Fibroblast of skin of left biceps (primary cell): ENCODE results near the gene MAPKAPK2.
"Not testable (repeated sequence)": the region's sequence is repeated elsewhere in the genome, so short reads cannot be mapped to it uniquely, and the experiment has no call there.

Source experiments
- DNase-seq, 2 experiments: peaks; one replicate each; pipeline ENCODE4 v3.0.0-alpha.2; 2013; ENCODE audit warnings: low read depth in 2 of 2

Gene MAPKAPK2

DNA sequence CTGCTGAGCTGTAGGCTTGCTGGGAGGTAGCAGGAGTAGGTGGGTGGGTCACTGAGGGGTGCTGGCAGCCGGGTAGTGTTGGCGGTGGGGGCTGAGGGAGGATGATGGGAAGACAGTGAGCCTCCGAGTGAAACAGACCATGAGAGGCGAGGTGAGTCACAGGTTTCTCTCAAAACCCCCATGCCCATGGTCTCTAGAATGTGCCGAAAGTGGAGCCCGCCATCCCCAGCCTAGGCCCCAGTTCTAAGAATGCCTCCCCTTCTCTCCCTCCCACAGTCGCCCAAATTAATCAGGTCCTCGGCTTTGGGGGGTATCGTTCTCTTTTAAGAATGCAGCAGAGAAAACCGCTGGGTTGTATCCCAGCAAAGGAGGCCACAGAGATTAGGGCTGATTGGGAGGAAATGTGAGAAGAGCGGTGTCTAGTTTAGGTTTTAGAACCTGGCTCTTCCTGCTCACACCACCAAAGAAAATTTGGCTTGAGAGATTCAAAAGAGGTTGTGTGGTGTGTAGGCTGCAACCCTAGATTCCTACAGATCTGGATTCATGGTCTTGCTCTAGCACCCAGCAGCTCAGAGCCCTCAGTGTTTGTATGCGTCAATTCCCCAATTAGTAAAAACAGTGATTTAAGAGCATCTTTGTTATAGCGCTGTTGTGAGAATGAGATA lies 58.1 kb downstream of the MAPKAPK2 start:
- DNase-seq, result no peak

DNA sequence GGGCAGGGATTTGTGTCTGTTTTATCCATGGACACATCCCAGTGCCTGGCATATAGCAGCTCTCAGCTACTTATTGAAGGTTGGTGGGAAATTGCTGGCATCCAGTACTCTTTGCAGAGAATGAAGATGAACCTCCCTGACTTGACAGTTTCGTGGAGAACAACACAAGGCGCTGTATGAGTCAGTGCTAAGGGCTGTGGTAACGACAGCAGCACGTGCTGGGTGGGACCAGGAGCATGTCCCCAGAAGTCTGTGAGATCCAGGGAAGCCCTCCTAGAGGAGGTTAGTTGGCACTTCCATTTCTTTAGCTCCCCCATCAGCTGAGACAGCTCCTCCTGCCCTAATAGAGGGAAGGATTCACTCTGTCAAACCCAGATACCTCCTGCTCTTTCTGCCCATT lies 60.0 kb downstream of the MAPKAPK2 start:
- DNase-seq, result no peak

DNA sequence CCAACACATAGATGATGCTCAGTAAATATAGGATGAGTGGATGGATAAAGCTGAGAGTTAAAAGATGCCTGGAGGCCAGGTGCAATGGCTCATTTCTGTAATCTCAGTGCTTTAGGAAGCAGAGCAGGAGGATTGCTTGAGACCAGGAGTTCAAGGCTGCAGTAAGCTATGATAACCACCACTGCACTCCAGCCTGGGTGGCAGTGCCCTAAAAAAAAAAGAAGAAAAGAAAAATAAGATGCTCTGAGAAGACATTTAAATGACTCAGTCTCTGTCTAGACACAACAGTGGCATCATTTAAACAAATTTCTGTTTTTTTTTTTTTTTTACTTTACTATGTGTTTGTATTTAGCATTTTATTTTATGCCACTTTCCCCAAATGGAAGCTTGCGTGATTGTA lies 60.6 kb downstream of the MAPKAPK2 start:
- DNase-seq, result no peak

DNA sequence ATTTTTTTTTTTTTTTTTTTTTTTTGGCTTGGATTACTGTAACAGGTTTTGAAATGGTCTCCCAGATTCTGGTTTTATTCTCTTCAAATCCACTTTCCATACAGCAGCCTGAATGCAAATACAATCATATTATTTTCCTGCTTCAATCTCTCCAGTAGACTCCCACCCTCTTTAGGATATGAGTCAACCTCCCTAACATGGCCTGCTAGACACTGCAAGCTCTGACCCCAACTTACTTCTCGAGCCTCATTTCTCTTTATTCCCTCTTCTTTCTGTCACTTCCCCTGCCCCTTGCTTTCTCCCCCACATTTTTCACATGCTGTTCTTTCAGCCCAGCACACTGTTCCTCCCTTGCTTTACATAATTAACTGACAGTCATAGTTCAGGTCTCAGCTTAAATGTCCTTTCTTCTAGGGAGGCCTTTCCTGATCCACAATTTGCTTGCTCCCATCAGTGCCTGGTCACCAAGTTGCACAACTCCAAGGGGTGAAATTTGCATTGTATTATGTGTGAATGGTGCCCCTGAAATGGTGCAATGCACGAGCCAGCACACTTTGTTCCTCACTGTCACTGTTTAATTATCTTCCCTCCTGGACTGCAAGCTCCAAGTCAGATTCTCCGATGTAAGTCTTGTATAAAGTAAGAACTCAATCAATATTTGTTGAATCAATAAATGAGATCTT lies 63.8 kb downstream of the MAPKAPK2 start:
- DNase-seq, result no peak

DNA sequence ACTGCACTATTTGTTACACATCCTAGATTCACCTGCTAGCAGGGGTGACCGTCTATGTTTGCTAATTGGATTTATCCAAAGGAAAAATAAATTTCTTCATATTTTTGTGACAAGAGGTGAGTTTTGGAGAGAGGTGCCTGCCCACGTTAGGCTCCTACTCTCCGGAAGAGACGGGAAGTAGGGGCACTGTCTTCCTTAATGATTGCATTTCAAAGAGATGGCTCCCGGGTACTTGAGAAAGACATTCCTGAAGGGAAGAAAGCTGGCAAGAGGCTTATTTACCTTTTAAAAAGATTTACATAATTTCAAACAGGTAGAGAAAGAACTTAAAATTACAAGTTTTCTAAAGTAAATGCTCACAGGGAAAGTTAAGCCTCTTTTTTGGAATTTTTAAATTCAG lies 67.2 kb downstream of the MAPKAPK2 start:
- DNase-seq, result no peak

DNA sequence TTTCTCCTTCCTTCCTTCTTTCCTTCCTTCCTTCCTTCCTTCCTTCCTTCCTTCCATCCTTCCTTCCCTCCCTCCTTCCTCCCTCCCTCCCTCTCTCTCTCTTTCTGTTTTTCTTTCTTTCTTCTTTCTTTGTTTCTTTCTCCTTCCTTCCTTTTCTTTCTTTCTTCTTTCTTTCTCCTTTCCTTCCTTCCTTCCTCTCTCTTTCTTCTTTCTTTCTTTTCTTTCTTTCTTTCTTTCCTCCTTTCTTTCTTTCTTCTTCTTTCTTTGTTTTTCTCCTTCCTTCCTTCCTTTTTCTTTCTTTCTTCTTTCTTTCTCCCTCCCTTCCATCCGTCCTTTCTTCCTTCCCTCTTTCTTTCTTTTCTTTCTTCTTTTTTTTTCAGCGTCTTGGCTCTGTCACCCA lies 67.8 kb downstream of the MAPKAPK2 start:
- DNase-seq, result no peak

DNA sequence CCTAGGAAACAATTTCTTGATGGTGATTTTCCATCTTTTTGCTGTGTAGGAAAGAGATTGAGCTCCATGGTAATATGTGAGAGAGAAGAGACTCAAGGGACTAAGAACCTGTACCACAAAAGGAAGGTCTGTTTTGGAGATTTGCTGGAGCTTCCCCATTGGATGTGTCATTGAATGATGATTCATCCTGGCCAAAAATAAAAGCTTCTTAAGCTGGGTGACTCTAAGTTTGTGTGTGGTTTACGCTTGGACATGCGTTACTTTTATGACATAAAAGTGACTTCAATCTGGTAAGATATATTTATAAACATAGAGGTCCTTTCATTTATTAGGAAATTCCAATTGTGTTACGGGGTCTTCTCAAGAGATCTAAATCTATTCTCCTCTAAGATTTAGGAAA lies 68.4 kb downstream of the MAPKAPK2 start:
- DNase-seq, result no peak

DNA sequence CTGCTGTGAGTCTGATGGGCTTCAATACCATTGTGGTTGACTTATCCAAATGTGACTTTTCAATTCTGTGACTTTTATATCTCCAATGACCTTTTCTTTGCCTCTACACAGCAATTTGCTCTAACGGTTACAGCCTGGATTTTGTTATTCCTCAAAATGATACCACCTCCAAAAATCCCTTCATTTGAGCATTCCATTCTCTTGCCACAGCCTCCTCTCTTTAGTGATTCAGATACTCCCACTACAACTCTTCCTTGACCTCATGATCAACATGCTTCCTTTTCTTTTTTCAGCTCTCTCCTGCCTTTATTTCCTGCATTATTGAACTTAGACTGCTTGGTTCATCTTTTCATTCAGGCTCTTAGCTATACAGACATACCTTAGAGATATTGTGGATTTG lies 69.3 kb downstream of the MAPKAPK2 start:
- no peak for DNase-seq

DNA sequence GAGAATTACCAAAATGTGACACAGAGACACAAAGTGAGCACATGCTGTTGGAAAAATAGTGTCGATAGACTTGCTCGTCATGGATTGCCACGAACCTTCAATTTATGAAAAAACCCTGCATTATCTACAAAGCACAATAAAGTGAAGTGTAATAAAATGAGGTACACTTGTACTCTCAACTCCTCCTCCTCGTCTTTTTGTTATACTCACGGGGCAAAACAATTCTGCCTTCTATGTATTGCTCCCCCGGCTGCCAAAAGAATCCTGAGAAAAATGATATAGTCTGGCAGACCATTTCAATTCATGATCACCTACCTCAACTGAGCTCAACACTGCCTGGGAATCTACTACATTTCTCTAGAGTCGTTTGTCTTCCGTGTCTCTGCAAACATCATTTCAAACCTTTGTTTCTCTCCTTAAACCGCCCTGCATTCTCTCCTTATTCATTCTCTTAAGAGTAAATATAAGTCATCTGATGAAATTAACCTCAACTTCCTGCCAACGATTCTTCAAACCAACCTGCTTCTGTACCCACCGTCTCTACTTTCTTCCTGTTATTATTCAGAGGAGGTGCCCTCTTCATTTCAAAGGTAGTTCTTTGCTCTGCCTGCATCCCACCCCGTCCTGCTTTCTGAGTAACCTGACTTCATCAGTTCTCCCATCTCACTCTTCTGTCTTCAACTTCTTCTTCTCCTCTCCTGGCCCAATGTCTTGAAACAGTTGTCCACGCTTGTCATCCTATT lies 73.0 kb downstream of the MAPKAPK2 start:
- no peak for DNase-seq

DNA sequence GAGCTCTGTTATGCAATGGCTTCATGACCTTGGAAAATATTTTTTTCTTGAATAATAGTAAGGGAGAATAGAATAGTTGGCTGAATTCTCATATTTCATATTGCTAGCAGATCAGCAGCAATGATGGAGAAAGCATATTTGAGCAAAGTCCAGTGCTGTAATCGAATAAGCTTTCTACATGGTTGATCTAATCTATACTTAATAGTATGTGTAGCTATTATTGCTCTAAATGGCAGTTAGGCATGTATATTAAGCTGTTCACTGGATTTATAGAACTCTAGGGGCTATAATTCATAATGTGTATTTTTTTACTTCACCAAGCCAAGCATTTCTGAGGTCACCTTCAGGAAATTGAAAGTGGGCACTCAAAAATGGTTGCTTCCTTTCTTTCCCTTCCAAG lies 75.9 kb downstream of the MAPKAPK2 start:
- DNase-seq, result no peak

DNA sequence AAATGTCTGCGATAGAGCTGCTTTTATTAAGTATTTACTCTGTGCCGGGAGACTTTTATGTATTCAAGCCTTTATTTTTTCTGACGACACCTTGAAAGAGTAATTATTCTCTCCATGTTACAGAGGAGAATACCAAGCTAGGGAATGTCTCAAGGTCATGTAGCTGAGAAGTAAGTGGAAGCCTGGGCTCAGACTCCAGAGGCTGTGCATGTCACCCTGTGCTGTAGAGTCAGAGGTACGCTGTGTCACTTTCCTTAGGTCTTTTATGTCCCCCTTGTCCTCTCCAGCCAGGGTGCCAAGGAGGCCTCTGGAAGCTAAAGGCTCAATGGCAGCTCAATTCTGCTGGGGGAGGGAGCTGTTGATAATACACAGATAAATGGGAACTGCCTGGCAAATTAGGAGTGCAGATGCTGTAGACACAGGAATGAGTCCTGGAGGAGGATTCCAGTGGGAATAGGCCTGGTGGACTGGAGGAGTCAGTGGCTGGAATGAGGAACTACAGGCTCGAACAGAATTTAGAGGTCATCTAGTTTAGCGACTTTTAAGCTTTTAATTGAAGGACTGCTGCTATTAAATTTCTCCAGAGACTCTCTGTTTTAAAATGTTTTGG lies 76.6 kb downstream of the MAPKAPK2 start:
- DNase-seq, result no peak

DNA sequence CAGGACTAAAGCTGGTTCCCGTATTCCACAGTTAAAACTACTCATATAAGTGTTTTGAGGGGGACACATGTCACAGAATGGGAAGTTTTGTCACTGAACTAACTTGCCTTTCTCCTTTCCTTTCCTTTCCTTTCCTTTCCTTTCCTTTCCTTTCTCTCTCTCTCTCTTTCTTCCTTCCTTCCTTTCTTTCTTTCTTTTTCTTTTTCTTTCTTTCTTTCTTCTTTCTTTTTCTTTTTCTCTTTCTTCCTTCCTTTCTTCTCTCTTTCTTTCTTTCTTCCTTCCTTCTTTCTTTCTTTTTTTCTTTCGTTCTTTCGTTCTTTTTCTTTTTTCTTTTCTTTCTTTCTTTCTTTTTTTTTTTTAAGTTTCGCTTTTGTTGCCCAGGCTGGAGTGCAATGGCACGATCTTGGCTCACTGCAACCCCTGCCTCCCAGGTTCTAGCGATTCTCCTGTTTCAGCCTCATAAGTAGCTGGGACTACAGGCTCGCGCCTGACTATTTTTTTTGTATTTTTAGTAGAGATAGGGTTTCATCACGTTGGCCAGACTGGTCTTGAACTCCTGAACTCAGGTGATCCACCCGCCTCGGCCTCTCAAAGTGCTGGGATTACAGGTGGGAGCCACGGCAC lies 78.1 kb downstream of the MAPKAPK2 start:
- not testable (repeated sequence) for DNase-seq

DNA sequence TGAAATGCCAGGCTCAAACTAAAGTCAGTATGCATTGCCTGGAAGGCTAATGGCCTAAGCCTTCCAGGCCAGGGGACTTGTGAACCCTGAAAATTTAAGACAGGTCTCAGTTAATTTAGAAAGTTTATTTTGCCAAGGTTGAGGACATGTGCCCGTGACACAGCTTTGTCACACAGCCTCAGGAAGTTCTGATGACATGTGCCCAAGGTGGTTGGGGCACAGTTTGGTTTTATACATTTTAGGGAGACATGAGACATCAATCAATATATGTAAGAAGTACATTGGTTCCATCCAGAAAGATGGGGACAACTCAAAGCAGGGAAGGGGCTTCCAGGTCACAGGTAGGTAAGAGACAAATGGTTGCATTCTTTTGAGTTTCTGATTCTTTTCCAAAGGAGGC lies 81.1 kb downstream of the MAPKAPK2 start:
- not testable (repeated sequence) for DNase-seq

DNA sequence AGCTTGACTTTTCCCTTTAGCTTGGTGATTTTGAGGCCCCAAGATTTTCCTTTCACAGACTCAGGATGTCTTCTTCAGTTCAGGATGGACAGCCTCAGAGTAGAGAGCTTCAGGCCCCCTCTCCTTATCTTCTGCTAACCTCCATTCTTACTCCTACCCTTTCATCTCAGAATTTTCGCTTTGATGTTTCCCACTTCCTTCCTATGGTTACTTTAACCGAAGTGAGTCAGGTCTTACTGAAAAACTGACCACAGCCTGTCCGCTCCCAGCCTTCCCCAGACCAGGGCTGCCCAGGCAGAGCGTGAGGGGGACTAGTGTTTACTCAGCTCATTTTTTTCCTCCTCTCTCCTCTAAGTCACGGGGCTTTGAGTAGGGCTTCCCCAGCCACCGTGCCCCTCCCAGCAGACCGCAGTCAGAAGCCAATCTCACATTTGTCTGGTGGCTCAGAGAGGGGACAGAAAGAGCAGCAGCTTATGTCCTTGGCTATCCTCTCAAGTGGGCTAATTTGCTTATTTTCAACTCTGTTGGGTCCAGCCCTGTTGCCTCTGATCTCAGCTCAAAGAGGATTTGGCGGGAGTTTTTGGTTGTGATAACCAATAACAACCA lies 81.6 kb downstream of the MAPKAPK2 start:
- no peak for DNase-seq

DNA sequence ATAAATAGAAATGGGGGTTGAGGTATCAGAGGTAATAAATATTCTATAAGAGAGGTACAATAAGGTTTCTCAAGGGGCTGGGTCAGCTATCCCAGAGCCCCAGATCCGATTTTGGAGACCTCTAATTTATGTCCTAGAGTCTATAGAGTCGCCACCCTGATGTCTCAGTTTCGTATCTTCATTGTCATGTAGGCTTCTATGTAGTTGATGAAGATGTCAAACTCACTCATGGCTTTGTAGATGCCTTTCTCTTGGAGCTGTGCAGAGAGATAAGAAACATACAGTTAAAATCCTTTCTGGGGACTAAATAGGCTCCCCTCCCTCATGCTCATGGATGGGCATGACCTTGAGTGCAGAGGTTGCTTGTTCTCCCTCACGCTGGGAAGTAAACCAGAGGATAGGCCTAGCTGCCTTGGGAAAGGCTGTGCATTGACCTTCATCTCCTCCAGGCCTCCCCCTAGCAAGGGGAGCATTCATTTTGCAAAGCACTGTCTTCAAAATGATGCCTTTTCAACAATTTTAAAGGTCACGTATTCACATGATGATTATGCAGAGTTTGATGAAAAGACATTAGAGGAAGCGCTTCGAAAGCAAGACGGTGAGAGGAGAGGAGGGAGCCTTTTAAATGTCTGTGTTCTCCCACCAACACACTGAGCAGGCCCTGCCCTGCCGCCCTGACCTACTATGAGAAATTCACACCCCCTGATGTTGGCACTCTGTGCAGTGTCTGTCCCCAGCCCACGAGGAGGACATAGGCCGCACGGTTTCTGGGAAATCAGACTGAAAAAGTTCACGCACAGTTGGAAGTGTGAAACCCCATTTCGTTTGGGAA lies 84.0 kb downstream of the MAPKAPK2 start:
- DNase-seq, result no peak

DNA sequence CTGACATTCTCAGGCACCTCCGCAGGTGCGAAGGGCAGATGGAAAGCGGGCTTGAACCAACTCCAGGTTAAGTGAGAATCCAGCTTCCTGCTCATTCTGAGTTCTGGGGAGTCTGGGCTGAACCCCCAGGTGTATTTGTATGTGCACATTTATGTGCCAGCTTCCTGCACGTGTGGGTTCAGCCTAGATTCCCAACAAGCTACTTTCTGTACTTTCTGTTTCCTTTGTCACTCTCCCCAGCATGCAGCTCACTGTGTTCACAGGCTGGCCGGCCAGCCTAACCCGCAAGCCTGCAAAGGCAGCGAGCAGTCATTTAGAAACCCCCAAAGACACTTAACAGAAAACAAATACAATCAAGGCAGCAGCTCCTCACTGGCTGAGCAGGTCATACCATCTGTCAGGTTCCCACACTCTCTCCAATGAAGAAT lies 84.6 kb downstream of the MAPKAPK2 start:
- DNase-seq, result no peak

DNA sequence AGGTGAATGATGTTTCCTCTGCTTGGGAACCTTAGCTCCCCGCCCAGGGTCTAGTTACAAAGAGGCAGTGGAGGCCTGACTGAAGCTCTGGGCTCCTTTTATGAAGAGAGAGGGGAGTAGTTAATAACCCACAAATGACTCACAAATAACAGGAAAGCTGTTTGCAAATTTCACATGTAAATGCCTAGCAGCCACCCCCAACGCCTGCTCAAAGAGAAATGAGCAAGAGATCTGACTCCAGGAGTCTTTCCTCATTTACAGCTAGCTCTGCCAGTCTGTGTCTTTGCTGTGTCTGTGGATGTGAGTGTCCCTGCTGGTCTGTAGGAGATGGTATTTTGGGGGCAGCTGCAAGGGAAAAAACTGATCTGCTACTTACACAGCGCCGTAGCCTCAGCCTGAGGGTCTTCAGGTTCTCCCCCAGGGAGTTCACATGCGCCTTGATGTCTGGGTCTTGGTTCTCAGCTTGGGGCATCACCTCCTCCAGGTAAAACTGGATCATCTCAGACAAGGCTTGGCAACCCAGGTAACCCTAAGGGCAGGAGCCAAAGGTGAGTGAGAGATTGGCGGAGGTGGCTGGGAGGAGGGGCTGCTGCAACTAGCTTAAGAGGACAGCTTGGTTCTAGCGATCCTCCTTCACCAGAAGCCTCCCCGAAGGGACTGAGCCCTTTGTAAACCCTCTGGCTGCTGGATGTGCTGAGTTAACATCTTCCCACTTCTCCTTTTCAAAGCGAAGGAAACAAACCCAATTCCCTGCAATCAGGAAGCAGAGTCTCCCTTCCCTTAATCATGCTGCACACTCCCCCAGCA lies 86.0 kb downstream of the MAPKAPK2 start, which contains the start of gene IL19:
IL19 (plus strand) TSS at position 243 of the 807 bp plus-strand sequence. CDS start 65,890 bp downstream, outside the sequence.
- peak in 1 of 2 experiments; percentile 26 for DNase-seq

DNA sequence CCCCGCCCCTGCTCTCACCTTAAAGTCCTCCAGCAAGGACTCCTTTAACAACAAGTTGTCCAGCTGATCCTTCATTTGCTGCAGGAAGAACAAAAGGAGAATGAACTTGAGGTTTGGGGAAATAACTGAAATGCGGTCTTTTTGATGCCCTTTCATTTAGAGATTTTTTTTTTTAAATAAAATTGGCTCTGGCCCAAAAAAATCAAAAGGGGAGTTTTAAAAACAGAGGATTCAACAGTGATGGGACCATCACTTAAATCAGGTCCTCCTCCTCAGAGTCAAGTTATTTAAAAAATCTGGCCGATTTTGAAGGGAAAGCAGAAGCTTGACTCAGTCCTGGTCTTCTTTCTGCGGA lies 86.6 kb downstream of the MAPKAPK2 start:
- no peak for DNase-seq

DNA sequence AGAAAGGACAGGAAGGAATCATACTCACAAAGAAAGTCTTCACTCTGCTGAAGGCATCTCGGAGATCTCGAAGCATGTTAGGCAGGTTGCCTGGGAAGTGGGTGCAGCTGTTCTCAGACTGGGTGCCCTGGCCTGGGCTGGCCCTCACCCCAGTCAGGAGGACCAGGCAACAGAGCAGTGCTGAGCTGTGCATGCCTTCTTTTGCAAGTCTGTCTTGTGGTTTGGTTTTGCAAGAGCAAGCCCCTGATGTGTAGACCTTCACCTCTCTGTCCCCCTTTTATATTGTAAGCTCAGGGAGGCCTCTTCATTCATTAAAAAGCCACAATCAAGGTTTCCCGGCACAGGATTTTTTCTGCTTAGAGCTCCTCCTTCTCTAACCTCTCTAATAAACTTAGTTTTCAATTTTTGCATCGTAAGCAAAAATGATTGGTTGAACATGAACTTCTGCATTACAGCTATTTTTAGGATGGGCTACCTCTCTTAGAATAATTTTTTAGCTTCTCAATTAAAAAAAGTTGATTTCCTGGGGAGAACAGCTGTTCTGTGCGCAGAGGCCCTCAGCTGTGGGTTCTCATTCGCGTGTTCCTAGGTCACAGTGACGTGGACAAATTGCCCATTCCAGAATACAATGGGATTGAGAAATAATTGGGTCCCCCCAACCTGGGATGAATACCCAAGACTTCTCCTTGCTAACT lies 87.7 kb downstream of the MAPKAPK2 start, which contains the start of gene IL10:
IL10 (minus strand) TSS at position 252 of the 695 bp plus-strand sequence; CDS start at position 193, 59 bp downstream.
- DNase-seq, result no peak
